H9 (cell line): ENCODE measurements around the gene DHPS. TPM values are rescaled to one million over a fixed set of nuclear protein-coding genes. Genes with fewer than 3 reads are reported as not detected.

Experiments
- DNase-seq: peaks from one replicate; pipeline ENCODE4 v3.0.0-alpha.2; 2017
- H2AFZ ChIP-seq: one replicate; pipeline ENCODE4 v1.6.1; 2013; ENCODE audit warnings: mild to moderate bottlenecking, low read length, control low read depth, moderate library complexity
- H2AK5ac ChIP-seq: 2 replicates; pipeline ENCODE4 v1.6.1; 2013; ENCODE audit warnings: low read length, control low read depth, mixed read lengths; ENCODE audit not compliant: insufficient read length
- H2BK120ac ChIP-seq: one replicate; pipeline ENCODE4 v1.6.1; 2013; ENCODE audit warnings: low read depth, mild to moderate bottlenecking, low read length, control low read depth, inconsistent platforms; ENCODE audit not compliant: poor library complexity, severe bottlenecking
- H2BK12ac ChIP-seq: 2 replicates; pipeline ENCODE4 v1.6.1; 2013; ENCODE audit warnings: low read length, control low read depth, mixed read lengths, low read depth; ENCODE audit not compliant: insufficient read length
- H2BK15ac ChIP-seq: 2 replicates; pipeline ENCODE4 v1.6.1; 2013; ENCODE audit warnings: low read depth, low read length, control low read depth
- H2BK20ac ChIP-seq: one replicate; pipeline ENCODE4 v1.6.1; 2013; ENCODE audit warnings: low read depth, mild to moderate bottlenecking, low read length, control low read depth, inconsistent platforms; ENCODE audit not compliant: poor library complexity, severe bottlenecking
- H2BK5ac ChIP-seq: 2 replicates; pipeline ENCODE4 v1.6.1; 2013; ENCODE audit warnings: low read length, control low read depth, mixed read lengths; ENCODE audit not compliant: insufficient read length
- H3K14ac ChIP-seq: 2 replicates; pipeline ENCODE4 v1.6.1; 2013; ENCODE audit warnings: low read length, control low read depth; ENCODE audit not compliant: insufficient read depth
- H3K18ac ChIP-seq: 2 replicates; pipeline ENCODE4 v1.6.1; 2013; ENCODE audit warnings: low read depth, mild to moderate bottlenecking, mixed read lengths, low read length, control low read depth; ENCODE audit not compliant: insufficient read length
- H3K23ac ChIP-seq: 2 replicates; pipeline ENCODE4 v1.6.1; 2013; ENCODE audit warnings: low read length, control low read depth, mixed read lengths, low read depth; ENCODE audit not compliant: insufficient read length
- H3K23me2 ChIP-seq: 2 replicates; pipeline ENCODE4 v1.6.1; 2013; ENCODE audit warnings: low read depth, mild to moderate bottlenecking, mixed read lengths, low read length, control low read depth; ENCODE audit not compliant: insufficient read length, poor library complexity, severe bottlenecking
- H3K27ac ChIP-seq: 2 replicates; pipeline ENCODE4 v1.5.1; 2013; ENCODE audit warnings: low read length, control low read depth, mixed read lengths, low read depth; ENCODE audit not compliant: insufficient read length
- H3K27me3 ChIP-seq: 2 replicates; pipeline ENCODE4 v1.6.1; 2013; ENCODE audit warnings: low read length, control low read depth, inconsistent platforms; ENCODE audit not compliant: insufficient read depth
- H3K4ac ChIP-seq: 2 replicates; pipeline ENCODE4 v1.6.1; 2013; ENCODE audit warnings: low read depth, mild to moderate bottlenecking, control low read depth, inconsistent platforms, low read length, moderate library complexity
- H3K4me1 ChIP-seq: 2 replicates; pipeline ENCODE4 v1.6.1; 2013; ENCODE audit warnings: low read length, control low read depth, inconsistent platforms; ENCODE audit not compliant: insufficient read depth
- H3K4me2 ChIP-seq: 2 replicates; pipeline ENCODE4 v1.6.1; 2013; ENCODE audit warnings: low read length, control low read depth, mixed read lengths; ENCODE audit not compliant: insufficient read length, insufficient read depth
- H3K56ac ChIP-seq: 2 replicates; pipeline ENCODE4 v1.6.1; 2013; ENCODE audit warnings: low read depth, mild to moderate bottlenecking, mixed read lengths, low read length, control low read depth; ENCODE audit not compliant: insufficient read length
- H3K79me1 ChIP-seq: 2 replicates; pipeline ENCODE4 v1.6.1; 2013; ENCODE audit warnings: low read depth, mild to moderate bottlenecking, moderate library complexity, low read length, control low read depth, inconsistent platforms; ENCODE audit not compliant: insufficient read depth, poor library complexity, severe bottlenecking
- H3K79me2 ChIP-seq: 2 replicates; pipeline ENCODE4 v1.6.1; 2013; ENCODE audit warnings: low read length, control low read depth, inconsistent platforms; ENCODE audit not compliant: insufficient read depth
- H3K9ac ChIP-seq: 2 replicates; pipeline ENCODE4 v1.6.1; 2013; ENCODE audit warnings: low read length, control low read depth, mixed read lengths; ENCODE audit not compliant: insufficient read length; ENCODE audit errors: extremely low read depth
- H3K9me3 ChIP-seq: one replicate; pipeline ENCODE4 v1.6.1; 2013; ENCODE audit warnings: low read depth, low read length, inconsistent platforms; ENCODE audit not compliant: control insufficient read depth
- H3T11ph ChIP-seq: one replicate; pipeline ENCODE4 v1.6.1; 2013; ENCODE audit warnings: mild to moderate bottlenecking, low read length, control low read depth, inconsistent platforms
- H4K20me1 ChIP-seq: one replicate; pipeline ENCODE4 v1.6.1; 2013; ENCODE audit not compliant: control insufficient read depth, insufficient read length, insufficient read depth
- H4K5ac ChIP-seq: 2 replicates; pipeline ENCODE4 v1.6.1; 2013; ENCODE audit warnings: low read depth, mild to moderate bottlenecking, mixed read lengths, low read length, control low read depth; ENCODE audit not compliant: insufficient read length
- H4K8ac ChIP-seq: replicated peaks from 2 replicates; pipeline ENCODE4 v1.6.1; 2013; ENCODE audit warnings: low read length, control low read depth, mixed read lengths, low read depth; ENCODE audit not compliant: insufficient read length
- H4K91ac ChIP-seq: 2 replicates; pipeline ENCODE4 v1.6.1; 2013; ENCODE audit warnings: low read depth, mild to moderate bottlenecking, moderate library complexity, mixed read lengths, low read length, control low read depth; ENCODE audit not compliant: insufficient read length
- H3K27ac Mint-ChIP-seq, 3 experiments: 2 replicates in 2 of 3; 3 replicates in 1 of 3; pipeline ENCODE4 v1.8.0; 2020 to 2021; ENCODE audit warnings: mixed read lengths in 3 of 3, mild to moderate bottlenecking in 1 of 3, moderate library complexity in 1 of 3
- H3K27me3 Mint-ChIP-seq: 2 replicates; pipeline ENCODE4 v1.8.0; 2021; ENCODE audit warnings: low read depth, mild to moderate bottlenecking, moderate library complexity, mixed read lengths
- H3K36me3 Mint-ChIP-seq, 3 experiments: 2 replicates in 2 of 3; 3 replicates in 1 of 3; pipeline ENCODE4 v1.8.0; 2020 to 2021; ENCODE audit warnings: low read depth in 3 of 3, mixed read lengths in 3 of 3; ENCODE audit not compliant: insufficient read depth in 1 of 3
- H3K4me1 Mint-ChIP-seq, 2 experiments: 2 replicates each; pipeline ENCODE4 v1.8.0; 2020; ENCODE audit warnings: mixed read lengths in 2 of 2
- H3K4me3 Mint-ChIP-seq, 2 experiments: 2 replicates in 1 of 2; 3 replicates in 1 of 2; pipeline ENCODE4 v1.8.0; 2020 to 2021; ENCODE audit warnings: mild to moderate bottlenecking in 2 of 2, mixed read lengths in 2 of 2, moderate library complexity in 1 of 2
- H3K9me3 Mint-ChIP-seq, 2 experiments: 2 replicates in 1 of 2; 3 replicates in 1 of 2; pipeline ENCODE4 v1.8.0; 2020; ENCODE audit warnings: mild to moderate bottlenecking in 2 of 2, mixed read lengths in 2 of 2, moderate library complexity in 1 of 2
- CTCF ChIP-seq: fragments of 200-600 bp; sonication (generic); conservative IDR thresholded peaks from 3 replicates; pipeline ENCODE4 v1.8.0; 2021; ENCODE audit warnings: antibody characterized with exemption, mild to moderate bottlenecking
- WGBS: extraction: QIAGEN DNeasy Blood & Tissue Kit; methylation state at CpG from one replicate; pipeline ENCODE4 v1.1.7; 2013; ENCODE audit warnings: missing lambda C conversion rate, low lambda C conversion rate, mixed read lengths; ENCODE audit not compliant: insufficient read length; ENCODE audit errors: extremely low coverage; 5-methylcytosine and 5-hydroxymethylcytosine counted together
- total RNA-seq: library from RNA; stranded (reverse); gene quantifications from 2 replicates; pipeline ENCODE4 v1.2.1, GENCODE V29; 2021

The DHPS gene
- total RNA-seq, 1 experiment from 2014 or later, result 94.9 TPM

GRCh38 chr19:12652219-12652618 is 29.5 kb downstream of the DHPS start:
- H3K4me2 ChIP-seq, result no peak overlapping the region
- no peaks in the 10 kb centered on the region for H3K79me1 ChIP-seq
- H4K8ac ChIP-seq, result no peak overlapping the region
- no peak for TF ChIP-seq CTCF
- H3K27me3 ChIP-seq, result no peaks in the 10 kb centered on the region
- H3K4me1 ChIP-seq, result no peaks in the 10 kb centered on the region
- H3K4me1 Mint-ChIP-seq, result peaks cover 0 to 4% of the 10 kb centered on the region in 2 experiments; a peak in 2 of 4 replicates
- peaks cover 23 to 37% (median 32%) of the 10 kb centered on the region in 3 experiments for H3K36me3 Mint-ChIP-seq
- H3K23ac ChIP-seq, result no peak overlapping the region
- H4K5ac ChIP-seq, result no peak overlapping the region
- no peaks in the 10 kb centered on the region for H3K9me3 ChIP-seq
- no peak overlapping the region for H4K91ac ChIP-seq
- H3K14ac ChIP-seq, result no peak overlapping the region
- H3K23me2 ChIP-seq, result no peaks in the 10 kb centered on the region
- H3K9ac ChIP-seq, result no peak overlapping the region
- H3K27me3 Mint-ChIP-seq, result no peaks in the 10 kb centered on the region
- H2BK15ac ChIP-seq, result no peak overlapping the region
- H2BK120ac ChIP-seq, result no peak overlapping the region
- no peak overlapping the region for H2BK5ac ChIP-seq
- no peak overlapping the region for H3K4me3 Mint-ChIP-seq
- no peaks in the 10 kb centered on the region for H4K20me1 ChIP-seq
- H3K27ac ChIP-seq, result no peak overlapping the region
- peaks cover 0 to 5% of the 10 kb centered on the region in 2 experiments; a peak in 2 of 5 replicates for H3K9me3 Mint-ChIP-seq
- no peak overlapping the region for H2BK12ac ChIP-seq
- H3K56ac ChIP-seq, result no peak overlapping the region
- no peak overlapping the region for H3T11ph ChIP-seq
- H3K79me2 ChIP-seq, result no peaks in the 10 kb centered on the region
- no peak overlapping the region for H3K4ac ChIP-seq
- no peak overlapping the region for H3K27ac Mint-ChIP-seq
- DNase-seq, result no peak
- H2AFZ ChIP-seq, result no peak overlapping the region
- WGBS, result no CpG with 5 or more reads among the region's 6 CpGs
- H3K18ac ChIP-seq, result no peak overlapping the region
- H2AK5ac ChIP-seq, result no peak overlapping the region
- no peak overlapping the region for H2BK20ac ChIP-seq
